GM23338 (cell line): ENCODE measurements around the gene CAMTA1.

ENCODE experiments used
- CREB1 ChIP-seq: fragments of 250-450 bp; sonication (Bioruptor Pico); IDR thresholded peaks from 2 replicates; pipeline ENCODE4 v1.5.0; 2020; ENCODE audit warnings: low read depth, mild to moderate bottlenecking, moderate library complexity
- EZH2 ChIP-seq: fragments of 200-600 bp; sonication (generic); IDR thresholded peaks from one replicate; pipeline ENCODE4 v1.8.0; 2017; ENCODE audit warnings: antibody characterized with exemption, mild to moderate bottlenecking, low read depth; ENCODE audit not compliant: unreplicated experiment
- POLR2AphosphoS5 ChIP-seq: IDR thresholded peaks from 2 replicates; pipeline ENCODE4 v1.6.1; 2016; ENCODE audit warnings: antibody characterized with exemption, low read depth
- TF ChIP-seq, protein P1 (sequence below): IDR thresholded peaks from one replicate; pipeline ENCODE4 v1.6.1; 2018; ENCODE audit warnings: antibody characterized with exemption; ENCODE audit not compliant: unreplicated experiment
- TF ChIP-seq, protein P2 (sequence below), 2 experiments: fragments of 200-600 bp in 1 of 2; sonication (generic) in 1 of 2; conservative IDR thresholded peaks; 2 replicates each; pipeline versions ENCODE4 v1.5.1 to v1.6.1; 2016 to 2017; ENCODE audit warnings: antibody characterized with exemption in 2 of 2, low read depth in 2 of 2, mild to moderate bottlenecking in 2 of 2, moderate library complexity in 1 of 2

DNA sequence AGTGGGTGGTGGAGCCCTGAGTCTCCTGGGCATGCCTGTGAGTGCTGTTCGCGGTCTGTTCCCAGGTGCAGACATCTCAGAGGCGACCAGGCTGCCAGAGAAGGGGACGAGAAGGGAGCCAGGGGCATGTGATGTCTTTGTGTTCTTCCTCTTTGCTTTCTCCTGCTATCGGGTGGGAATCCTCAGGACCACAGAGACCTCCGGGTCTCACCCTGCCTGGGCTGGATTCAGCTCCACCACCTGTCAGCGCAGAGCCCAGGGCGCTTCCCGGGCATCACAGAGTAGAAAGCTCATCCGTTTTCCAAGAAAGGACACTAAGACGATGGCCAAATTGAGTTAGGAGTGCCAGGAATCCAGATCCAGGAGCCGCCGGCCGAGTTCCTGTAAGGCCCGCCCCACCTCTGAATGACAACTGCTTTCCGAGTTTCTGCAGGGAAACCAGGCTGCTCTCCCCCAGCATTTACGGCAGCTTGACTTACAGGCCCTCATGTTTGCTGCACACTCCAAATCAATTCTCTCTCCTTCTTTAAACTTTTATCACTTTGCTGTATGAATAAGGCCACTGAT, 130.8 kb downstream of the CAMTA1 start:
- TF ChIP-seq, protein P1, sequence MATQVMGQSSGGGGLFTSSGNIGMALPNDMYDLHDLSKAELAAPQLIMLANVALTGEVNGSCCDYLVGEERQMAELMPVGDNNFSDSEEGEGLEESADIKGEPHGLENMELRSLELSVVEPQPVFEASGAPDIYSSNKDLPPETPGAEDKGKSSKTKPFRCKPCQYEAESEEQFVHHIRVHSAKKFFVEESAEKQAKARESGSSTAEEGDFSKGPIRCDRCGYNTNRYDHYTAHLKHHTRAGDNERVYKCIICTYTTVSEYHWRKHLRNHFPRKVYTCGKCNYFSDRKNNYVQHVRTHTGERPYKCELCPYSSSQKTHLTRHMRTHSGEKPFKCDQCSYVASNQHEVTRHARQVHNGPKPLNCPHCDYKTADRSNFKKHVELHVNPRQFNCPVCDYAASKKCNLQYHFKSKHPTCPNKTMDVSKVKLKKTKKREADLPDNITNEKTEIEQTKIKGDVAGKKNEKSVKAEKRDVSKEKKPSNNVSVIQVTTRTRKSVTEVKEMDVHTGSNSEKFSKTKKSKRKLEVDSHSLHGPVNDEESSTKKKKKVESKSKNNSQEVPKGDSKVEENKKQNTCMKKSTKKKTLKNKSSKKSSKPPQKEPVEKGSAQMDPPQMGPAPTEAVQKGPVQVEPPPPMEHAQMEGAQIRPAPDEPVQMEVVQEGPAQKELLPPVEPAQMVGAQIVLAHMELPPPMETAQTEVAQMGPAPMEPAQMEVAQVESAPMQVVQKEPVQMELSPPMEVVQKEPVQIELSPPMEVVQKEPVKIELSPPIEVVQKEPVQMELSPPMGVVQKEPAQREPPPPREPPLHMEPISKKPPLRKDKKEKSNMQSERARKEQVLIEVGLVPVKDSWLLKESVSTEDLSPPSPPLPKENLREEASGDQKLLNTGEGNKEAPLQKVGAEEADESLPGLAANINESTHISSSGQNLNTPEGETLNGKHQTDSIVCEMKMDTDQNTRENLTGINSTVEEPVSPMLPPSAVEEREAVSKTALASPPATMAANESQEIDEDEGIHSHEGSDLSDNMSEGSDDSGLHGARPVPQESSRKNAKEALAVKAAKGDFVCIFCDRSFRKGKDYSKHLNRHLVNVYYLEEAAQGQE, result no peak
- TF ChIP-seq, protein P2, sequence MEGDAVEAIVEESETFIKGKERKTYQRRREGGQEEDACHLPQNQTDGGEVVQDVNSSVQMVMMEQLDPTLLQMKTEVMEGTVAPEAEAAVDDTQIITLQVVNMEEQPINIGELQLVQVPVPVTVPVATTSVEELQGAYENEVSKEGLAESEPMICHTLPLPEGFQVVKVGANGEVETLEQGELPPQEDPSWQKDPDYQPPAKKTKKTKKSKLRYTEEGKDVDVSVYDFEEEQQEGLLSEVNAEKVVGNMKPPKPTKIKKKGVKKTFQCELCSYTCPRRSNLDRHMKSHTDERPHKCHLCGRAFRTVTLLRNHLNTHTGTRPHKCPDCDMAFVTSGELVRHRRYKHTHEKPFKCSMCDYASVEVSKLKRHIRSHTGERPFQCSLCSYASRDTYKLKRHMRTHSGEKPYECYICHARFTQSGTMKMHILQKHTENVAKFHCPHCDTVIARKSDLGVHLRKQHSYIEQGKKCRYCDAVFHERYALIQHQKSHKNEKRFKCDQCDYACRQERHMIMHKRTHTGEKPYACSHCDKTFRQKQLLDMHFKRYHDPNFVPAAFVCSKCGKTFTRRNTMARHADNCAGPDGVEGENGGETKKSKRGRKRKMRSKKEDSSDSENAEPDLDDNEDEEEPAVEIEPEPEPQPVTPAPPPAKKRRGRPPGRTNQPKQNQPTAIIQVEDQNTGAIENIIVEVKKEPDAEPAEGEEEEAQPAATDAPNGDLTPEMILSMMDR (conservative IDR thresholded peaks at IDR 0.05; ENCODE audit: low read depth in 2 of 2), result no peak
- no peak for TF ChIP-seq EZH2
- TF ChIP-seq POLR2AphosphoS5, result no peak
- TF ChIP-seq CREB1 (CRISPR knock-in tag), result no peak
